GM18868 (cell line): ENCODE data around the gene OSTN.
"Not testable (repeated sequence)": the region's sequence is repeated elsewhere in the genome, so short reads cannot be mapped to it uniquely, and the experiment has no call there.

Source experiments
- ATAC-seq: cut with Tn5 transposase; IDR thresholded peaks from one replicate; pipeline ENCODE4 v1.9.1; 2021; ENCODE audit warnings: mild to moderate bottlenecking, moderate library complexity; ENCODE audit not compliant: unreplicated experiment

Gene OSTN

GRCh38 chr3:191198932-191199331 is at the start of gene OSTN:
OSTN (plus strand) TSS chr3:191199241; CDS start chr3:191212533, 13,292 bp downstream.
- ATAC-seq: no peak

GRCh38 chr3:191151653-191152052 is 47.4 kb upstream of the OSTN start:
- ATAC-seq: no peak

GRCh38 chr3:191154827-191155226 is 44.2 kb upstream of the OSTN start:
- no peak for ATAC-seq

- no peak for ATAC-seq
These were observed 40.8 kb upstream of the OSTN start for GRCh38 chr3:191158247-191158646.

GRCh38 chr3:191158815-191159214 is 40.2 kb upstream of the OSTN start:
- ATAC-seq: no peak

- no peak for ATAC-seq
These were observed 33.2 kb upstream of the OSTN start for GRCh38 chr3:191165802-191166201.

GRCh38 chr3:191166368-191166767 is 32.7 kb upstream of the OSTN start:
- no peak for ATAC-seq

GRCh38 chr3:191169566-191169965 is 29.5 kb upstream of the OSTN start:
- no peak for ATAC-seq

- ATAC-seq: no peak
These were observed 28.9 kb upstream of the OSTN start for GRCh38 chr3:191170097-191170496.

GRCh38 chr3:191175102-191175501 is 23.9 kb upstream of the OSTN start:
- ATAC-seq: no peak

GRCh38 chr3:191176038-191176785 is 22.8 kb upstream of the OSTN start:
- ATAC-seq: no peak

GRCh38 chr3:191185382-191185781 is 13.7 kb upstream of the OSTN start:
- not testable (repeated sequence) for ATAC-seq

GRCh38 chr3:191188246-191188645 is 10.8 kb upstream of the OSTN start:
- ATAC-seq: not testable (repeated sequence)

- not testable (repeated sequence) for ATAC-seq
These were observed 6.8 kb upstream of the OSTN start for GRCh38 chr3:191192270-191192669.

GRCh38 chr3:191192941-191193340 is 6.1 kb upstream of the OSTN start:
- ATAC-seq: no peak

GRCh38 chr3:191197761-191198306 is 1.2 kb upstream of the OSTN start:
- ATAC-seq: no peak

GRCh38 chr3:191198480-191198879 is 561 bp upstream of the OSTN start:
- ATAC-seq: no peak

- no peak for ATAC-seq
These were observed 11.0 kb downstream of the OSTN start for GRCh38 chr3:191210032-191210431.

- no peak for ATAC-seq
These were observed 17.5 kb downstream of the OSTN start for GRCh38 chr3:191216510-191216909.

GRCh38 chr3:191217301-191217700 is 18.3 kb downstream of the OSTN start:
- no peak for ATAC-seq

- no peak for ATAC-seq
These were observed 21.9 kb downstream of the OSTN start for GRCh38 chr3:191220908-191221307.

GRCh38 chr3:191221638-191222037 is 22.6 kb downstream of the OSTN start:
- no peak for ATAC-seq

- no peak for ATAC-seq
These were observed 28.5 kb downstream of the OSTN start for GRCh38 chr3:191227541-191227940.
